Activated CD4-positive, alpha-beta T cell treated with anti-CD3 and anti-CD28 coated beads for 48 hours (primary cell): ENCODE data around the gene NEDD4L.
"Not testable (repeated sequence)": the region's sequence is repeated elsewhere in the genome, so short reads cannot be mapped to it uniquely, and the experiment has no call there.

Experiments used
- DNase-seq: peaks from one replicate; pipeline ENCODE4 v3.0.0-alpha.2; 2020

NEDD4L gene

DNA sequence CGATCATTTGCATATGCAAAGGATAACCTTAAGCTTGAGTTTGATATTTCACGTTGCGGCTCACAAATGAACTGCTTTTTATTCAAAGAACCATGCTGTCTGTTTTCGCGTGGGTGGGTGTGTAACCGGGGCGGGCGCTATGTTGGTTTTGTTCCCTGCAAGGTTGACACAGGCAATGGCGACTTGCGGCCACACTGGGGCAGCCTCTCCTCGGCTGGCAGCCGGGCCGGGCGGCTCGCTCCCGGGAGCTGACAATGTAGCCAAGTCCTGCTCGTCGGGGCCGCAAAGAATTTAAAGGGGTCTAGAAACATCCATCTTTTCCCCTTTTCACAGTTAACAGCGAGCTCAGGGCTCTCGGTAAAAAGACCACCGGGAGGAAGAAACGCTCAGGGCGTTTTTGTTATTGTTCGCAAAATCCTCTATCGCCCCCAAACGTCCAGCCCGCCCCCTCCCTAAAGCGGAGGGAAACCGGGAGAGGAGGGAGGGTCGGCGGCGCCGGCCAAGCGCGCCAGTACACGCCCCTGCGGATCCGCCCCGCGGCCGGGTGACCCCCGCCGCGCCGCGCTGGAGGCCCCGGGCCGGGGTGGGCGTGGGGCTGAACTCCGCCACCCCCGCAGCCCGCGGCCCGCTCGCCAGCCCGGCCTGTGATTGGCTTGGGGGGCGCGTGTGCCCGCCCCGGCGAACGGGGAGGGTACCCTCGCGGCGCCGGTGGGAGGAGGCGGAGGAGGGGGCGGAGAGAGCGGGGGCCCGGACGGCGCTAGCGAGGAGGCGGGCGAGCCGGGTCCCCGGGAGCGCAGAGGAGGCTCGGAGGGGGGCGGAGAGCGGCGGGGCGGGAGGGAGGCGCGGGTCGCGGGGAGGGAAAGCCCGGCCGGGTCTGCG lies at the start of gene NEDD4L:
Gene NEDD4L, plus strand, starts transcription at position 736 of the 879 bp plus-strand sequence. CDS start 435 bp downstream, outside the sequence.
- DNase-seq = peak; percentile 88

DNA sequence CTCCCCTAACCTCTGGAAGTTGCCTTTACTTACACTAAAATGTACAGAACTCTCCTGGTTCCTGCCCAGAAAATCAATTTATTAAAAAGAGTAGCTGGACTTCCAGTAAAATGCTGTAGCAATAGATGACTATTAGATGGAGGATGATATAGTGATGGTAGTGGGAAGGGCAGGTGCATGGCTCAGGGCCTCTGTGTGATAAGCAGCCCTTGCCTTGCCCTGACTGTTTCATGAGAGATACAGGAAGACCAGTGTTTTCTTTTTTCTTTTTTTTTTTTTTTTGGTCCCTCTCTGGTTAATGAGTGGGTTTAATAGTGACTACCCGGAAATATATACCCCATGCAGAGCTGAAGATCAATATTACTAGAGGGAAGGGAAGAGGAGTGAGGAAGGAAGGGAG lies 48.7 kb upstream of the NEDD4L start:
- DNase-seq = no peak

DNA sequence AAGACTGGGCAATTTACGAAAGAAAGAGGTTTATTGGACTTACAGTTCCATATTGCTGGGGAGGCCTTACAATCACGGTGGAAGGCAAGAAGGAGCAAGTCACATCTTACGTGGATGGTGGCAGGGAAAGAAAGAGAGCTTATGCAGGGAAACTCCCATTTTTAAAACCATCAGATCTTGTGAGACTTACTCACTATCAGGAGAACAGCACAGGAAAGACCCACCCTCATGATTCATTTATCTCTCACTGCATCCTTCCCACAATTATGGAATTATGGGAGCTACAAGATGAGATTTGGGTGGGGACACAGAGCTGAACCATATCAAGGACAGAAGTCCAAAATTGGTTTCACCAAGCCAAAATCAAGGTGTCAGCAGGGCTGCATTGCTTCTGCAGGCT lies 47.1 kb upstream of the NEDD4L start:
- DNase-seq = not testable (repeated sequence)

DNA sequence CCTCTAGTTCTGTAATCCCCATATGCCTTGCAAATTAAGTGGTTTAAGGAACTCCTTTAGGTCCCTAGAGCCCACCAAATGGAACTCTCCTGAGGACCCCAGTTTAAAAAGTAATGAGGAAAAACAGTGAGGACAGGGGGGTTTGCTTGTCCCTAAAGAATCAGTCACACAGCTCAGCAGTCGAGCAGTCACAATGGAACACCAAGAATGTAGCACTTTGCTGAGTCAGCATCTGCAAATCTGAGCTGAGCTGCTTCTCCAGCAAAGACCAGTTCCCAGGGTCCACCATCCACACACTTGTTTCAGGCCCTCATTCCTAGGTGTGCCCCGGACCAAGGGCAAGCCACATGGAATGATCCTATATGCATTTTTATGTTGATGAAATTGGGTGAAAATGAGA lies 46.2 kb upstream of the NEDD4L start:
- no peak for DNase-seq

DNA sequence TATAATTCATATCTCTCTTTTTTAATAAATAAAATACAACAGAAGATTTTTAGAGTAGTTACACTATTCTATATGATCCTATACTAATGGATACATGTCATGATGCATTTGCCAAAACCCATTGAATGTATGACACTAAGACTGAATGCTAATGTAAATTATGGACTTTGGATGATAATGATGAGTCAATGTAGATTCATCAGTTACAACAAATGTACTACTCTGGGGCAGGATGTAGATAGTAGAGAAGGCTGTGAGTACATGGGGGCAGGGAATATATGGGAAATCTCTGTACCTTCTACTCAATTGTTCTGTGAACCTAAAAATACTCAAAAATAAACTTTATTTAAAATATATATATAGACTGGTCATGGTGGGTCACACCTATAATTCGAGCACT lies 45.6 kb upstream of the NEDD4L start:
- DNase-seq = no peak

DNA sequence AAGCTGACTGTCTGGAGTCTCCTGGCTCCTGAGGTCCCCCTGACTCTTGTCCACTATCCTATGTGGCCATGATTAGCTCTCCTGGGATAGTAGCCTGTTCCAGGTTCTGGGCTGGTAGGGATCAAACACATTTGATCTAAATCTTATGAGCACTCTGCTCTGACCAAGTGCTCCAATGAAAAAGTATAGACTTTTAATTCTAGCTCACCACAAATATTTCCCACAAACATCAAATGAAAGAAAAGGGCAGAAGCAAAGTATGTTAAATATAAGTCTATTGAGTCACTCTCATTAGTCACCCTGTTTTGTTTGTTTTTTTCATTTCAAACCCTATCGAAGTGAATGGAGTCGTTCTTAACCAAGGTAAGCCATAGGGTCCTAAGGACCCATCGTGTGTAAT lies 39.7 kb upstream of the NEDD4L start:
- DNase-seq = no peak

DNA sequence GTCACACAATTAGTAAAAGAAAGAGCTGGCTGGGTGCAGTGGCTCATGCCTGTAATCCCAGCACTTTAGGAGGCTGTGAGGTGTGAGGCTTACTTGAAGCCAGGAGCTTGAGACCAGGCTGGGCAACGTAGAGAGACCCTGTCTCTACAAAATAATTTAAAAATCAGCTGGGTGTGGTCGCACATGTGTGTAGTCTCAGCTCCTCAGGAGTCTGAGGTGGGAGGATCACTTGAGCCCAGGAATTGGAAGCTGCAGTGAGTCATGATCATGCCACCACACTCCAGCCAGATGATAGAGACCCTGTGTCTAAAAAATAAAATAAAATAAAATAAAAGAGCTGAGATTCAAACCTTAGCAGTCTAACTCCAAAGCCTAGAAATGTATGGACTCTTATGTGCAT lies 39.0 kb upstream of the NEDD4L start:
- DNase-seq = no peak

DNA sequence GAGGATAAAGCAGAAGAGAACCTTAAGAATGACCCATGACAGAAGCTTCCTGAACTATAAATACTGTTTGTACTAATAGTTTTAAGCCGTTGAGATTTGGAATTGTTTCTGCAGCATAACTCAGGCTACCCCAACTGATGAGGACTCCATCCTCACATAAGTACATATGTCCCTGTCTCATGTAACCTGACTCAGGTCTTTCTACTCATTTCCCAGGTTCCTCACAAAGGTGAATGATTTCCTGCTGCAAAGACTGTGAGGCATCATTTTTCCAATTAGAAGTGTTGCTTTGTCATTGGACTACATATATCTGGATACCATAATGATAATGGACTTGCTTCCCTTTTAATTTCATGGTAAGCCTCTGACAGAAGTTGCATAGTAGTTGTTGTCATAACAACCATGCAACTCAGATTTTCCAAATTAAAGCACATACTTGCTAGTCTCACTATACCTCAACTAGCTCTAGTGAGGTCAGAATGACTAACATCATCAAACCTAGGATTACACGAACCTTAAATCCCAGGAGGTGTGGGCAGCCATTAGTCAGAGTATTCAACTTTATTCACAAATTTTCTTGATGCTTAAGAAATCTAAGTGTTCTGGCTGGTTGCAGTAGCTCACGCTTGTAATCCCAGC lies 38.0 kb upstream of the NEDD4L start:
- peak; percentile 15 for DNase-seq

DNA sequence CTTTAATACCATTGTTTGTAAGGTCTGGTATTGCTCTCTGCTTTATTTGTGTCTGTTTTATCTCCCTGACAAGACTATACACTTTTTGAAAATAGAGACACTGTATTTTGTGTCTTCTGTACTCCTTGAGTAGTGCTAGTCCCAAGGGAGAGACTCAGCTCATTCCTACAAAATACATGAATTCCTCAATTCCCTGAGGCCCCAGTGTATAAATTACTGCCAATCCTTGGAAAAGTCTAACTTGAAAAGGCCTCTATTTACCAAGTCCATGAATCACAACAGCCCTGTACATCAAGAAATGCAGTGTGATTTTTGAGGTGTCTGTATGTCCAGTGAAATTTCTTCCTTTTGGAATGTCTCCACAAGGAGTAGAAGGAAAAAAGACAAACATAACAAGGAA lies 34.9 kb upstream of the NEDD4L start:
- no peak for DNase-seq

DNA sequence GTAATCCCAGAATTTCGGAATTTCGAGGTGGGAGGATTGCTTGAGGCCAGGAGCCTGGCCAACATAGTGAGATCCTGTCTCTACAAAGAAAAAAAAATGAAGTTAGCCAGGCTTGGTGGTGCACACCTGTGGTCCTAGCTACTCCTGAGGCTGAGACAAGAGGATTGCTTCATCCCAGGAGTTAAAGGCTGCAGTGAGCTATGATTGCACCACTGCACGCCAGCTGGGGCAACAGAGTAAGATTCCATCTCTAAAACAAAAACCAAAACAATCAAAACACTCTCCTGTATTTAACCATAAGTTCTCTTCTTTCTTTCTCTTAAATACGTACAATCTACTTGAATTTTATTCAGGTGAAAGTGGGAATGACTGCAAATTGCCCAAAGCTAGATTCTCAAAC lies 33.8 kb upstream of the NEDD4L start:
- no peak for DNase-seq

DNA sequence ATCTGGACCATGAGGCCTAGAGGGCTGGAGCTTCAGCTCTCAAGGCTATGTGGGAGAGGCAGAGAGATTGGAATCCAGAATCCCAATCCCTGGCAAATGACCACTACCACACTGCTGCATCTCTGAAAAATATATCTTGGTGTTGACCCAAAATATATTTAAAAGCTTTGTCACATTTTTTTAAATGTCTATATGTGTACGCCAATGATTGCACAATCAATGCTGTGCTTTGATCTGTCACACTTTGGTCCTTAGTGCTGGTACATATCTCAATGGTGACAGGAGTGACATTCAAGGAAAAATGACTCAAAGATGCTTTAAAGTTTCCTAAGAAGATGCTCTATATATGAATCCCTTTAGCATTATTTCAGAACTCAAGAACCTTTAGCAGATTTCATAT lies 31.7 kb upstream of the NEDD4L start:
- no peak for DNase-seq

DNA sequence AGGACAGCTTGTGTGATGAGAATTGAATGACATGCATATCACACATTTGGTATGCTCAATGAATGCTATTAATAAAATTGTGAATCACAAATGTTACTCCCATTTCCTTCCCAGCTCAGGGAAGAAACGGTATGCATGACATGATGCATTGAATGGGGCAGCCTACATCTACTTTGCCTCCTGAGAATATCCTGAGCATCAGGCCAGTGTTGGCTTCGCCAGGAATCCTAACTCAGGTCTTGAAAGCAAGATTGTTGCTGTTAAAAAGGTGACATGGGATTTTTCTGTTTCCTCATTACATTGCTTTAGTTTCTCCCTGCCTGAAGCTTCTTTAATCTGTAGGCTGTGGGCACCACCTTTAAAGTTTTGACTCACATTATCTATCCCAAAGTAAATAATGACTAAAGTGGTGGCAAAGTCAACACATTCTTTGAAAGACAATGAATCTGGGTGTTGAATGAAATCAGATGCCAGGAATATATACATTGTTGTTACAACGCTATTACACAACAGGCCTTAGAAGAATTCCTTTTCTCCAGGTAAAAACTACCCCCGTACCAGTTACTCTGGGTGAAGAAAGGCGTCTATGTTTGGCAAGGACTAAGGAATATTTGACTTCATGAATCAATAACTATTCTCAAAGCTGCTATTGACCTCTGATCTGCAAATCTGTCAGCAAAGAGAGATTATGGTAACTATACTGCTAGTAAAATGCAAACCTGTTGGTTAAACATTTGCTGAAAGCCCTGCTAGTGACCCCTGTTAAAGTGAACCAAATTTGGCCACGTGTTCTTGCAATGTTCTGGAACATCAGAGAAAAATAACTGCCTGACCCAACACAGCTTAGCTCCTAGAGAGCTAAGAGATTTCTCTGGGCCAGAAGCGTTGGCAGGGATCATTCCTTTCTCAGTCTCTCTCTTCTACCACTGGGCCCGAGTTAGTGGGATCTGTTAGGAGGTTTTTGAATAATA lies 30.5 kb upstream of the NEDD4L start:
- no peak for DNase-seq

DNA sequence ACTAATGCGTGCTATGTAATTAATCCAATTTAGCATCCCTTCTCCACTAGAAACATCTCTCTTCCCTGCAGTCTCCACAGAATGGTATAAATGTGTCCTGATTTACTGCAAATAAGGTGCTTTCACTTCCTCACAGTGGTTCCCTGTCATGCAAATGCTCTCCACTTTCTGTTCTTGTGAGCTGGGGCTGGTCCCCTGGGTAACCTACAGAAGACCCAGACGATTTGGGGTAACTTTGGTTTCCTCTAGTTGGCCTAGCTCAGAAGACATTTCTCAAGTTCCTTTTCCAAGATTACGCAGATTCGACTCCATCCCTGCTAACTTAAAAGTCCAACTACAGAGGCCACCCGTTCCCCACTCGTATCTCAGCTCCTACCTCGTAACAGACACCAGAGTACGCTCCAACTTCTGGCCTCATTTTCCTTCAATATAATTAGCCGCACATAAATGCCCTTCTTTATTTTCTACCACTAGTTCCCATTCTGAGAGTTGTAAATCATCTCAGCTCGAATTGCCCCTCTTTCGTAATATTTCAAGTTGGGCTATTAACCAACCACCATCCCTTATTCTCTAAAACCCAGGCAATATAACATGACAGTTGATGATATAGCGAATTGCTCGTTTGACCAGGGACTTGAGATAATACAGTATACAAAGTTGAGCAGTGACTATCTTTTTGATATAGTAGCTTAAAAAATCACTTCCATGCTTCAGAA lies 28.8 kb upstream of the NEDD4L start:
- DNase-seq = no peak

DNA sequence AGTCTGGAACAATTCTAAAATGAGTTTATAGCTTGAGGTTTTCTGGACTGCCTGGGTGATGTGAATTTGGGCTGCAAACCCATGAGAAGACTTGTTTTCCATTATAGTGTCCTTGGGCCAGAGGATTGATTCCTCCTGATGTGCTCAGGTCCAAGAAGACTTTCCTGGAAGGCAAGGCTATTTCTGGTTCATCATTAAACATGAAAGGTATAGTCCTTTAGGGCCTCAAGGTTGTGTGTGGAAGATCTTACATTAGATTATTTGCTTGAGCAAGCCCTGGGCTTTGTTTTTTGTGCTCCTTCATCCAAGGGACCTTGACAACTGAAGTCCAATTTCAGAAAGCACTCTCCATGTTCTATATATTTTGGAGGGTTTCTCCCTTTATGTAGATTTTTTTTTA lies 26.8 kb upstream of the NEDD4L start:
- DNase-seq = no peak

DNA sequence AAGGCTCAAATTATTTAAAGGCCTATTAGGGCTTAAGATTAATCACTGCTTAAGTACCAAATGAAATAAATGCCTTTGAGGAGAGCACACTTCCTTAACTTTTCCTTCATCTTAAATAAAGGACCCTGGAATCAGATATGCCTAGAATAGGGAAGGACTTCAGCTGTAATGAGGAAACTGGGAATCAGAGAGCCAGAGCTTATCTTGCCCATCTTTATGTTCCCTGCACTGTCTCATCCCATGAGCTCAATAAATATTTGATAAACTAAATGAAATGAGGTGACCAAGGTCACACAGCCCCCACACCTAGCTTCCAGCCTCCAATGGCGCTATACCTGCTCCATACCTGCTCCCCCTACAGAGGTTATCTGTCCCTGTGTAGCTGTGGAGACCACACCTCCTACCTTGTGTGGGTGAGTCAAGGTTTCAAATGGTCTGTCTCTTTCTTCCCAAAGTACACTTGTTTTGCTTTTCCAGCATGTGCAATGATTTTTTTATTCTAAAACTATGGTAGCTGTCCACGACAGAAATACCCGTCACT lies 23.4 kb upstream of the NEDD4L start:
- no peak for DNase-seq

DNA sequence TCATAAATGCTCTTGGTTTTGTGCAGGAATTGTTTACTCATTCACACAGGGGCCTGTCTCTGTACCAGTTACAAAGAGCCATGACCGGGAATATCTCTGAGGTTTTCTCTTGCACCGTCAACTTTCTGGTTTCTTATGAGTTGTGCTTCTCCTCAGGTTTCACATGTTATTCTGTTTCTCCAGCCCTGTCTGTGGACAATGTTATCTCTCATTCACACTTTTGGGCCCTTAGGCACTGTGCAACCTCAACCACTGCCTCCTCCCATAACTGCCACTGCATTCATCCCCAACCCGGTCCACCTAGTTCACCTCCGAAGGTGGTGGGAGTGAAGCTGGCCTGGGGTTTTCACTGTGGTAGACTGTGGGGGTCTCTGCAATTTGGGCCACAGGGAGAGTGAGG lies 22.5 kb upstream of the NEDD4L start:
- no peak for DNase-seq

DNA sequence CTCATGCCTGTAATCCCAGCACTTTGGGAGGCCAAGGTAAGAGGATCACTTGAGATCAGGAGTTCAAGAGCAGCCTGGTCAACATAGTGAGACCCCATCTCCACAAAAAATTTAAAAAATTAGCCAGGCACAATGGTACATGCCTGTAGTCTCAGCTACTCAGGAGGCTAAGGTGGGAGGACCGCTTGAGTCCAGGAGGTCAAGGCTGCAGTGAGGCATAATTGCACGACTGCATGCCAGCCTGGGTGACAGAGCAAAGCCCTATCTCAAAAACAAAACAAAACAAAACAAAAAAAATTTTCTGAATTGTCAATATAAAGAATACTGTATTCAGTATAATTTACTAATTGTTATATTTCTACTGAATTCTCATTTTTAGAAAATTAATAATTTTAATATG lies 20.9 kb upstream of the NEDD4L start:
- DNase-seq = no peak

DNA sequence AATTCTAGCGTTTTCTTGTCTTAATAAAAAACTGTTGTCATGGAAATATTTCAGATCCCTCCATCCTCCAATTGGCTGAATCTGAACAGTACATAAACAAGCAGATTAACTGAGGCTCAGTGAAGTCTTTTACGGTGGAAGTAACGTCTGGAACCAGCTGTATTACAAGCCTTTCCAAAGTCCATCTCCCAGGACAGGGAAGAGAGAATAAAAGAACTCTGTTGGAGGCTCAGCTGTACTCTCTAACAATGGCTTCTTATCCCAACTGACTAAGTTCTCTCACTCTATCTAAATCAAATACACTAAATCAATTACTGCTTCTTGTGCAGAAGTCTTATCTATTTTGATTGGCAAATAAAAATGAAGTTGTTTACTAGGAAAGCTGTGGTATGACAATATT lies 19.9 kb upstream of the NEDD4L start:
- DNase-seq = no peak

DNA sequence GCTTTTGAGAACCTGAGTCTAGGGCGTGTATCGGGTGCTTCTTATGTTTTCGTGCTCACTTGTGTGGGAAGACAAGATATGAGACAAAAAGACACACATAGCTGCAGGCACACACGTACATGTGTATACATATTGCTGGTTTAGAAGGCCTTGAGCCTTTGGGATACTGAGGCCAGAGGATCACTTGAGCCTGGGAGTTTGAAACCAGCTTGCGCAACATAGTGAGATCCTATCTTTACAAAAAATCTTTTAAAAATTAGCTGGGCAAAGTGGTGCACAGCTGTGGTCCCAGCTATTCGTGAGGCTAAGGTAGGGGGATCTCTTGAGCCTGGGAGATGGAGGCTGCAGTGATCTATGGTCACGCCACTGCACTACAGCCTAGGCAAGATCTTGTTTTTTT lies 18.8 kb upstream of the NEDD4L start:
- no peak for DNase-seq

DNA sequence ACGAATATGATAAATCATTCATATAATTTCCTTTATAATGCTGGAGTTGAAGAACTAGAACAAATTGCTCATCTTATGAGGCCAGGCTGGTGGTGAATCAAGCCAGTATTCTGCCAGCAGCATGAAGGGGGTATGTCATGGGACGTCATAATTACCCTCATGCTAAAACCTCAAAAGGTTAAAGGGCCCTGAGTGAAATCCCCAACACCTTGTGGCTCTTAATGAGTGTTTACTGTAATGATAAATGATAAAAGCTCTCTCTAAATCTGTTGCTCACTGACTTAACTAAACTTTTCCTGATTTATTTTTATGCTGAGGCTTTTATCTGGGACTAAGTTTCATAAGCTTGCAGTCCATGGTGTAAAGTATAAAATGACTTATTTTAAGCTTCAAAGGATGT lies 18.3 kb upstream of the NEDD4L start:
- DNase-seq = no peak

DNA sequence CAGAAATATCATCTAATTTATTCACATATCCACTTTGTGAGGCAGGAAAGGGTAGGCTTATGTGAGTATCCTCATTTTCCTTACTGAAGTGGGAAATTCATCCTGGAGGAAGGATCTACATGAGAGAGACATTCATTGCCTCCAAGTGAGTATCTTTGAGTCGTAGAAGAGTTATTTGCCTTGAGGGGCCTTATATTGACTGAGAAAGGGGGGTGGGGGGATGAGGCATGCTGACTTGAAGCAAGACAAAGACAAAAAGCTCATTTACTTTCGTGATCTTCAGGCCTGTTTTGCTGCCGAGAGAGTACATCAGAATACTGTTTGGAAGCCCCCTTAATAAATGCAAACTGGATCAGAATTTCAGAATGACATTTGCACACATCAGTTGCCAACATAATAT lies 17.6 kb upstream of the NEDD4L start:
- no peak for DNase-seq

DNA sequence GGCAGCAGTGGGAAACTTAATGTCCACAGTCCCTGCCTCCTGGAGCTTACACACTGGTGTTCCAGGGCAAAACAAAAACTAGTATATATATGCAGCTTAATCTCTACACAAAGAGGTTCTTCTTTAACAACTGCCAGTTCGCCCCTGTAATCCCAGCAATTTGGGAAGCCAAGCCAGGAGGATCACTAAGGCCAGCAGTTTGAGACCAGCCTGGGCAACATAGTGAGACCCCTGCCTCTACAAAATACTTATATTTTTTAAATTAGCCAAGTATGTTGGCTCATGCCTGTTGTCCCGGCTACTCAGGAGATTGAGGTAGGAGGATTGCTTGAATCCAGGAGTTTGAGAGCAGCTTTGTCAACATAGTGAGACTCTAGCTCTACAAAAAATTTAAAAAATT lies 17.2 kb upstream of the NEDD4L start:
- no peak for DNase-seq
